Fibroblast of gingiva (primary cell): ENCODE data around the gene PAWR.
A peak's percentile ranks its signal among the peaks of the same experiment; 100 is the strongest.
"Not testable (repeated sequence)": the region's sequence is repeated elsewhere in the genome, so short reads cannot be mapped to it uniquely, and the experiment has no call there.

ENCODE experiments used
- DNase-seq: peaks from one replicate; pipeline ENCODE4 v3.0.0-alpha.2; 2011; ENCODE audit warnings: low read depth

Gene PAWR

DNA sequence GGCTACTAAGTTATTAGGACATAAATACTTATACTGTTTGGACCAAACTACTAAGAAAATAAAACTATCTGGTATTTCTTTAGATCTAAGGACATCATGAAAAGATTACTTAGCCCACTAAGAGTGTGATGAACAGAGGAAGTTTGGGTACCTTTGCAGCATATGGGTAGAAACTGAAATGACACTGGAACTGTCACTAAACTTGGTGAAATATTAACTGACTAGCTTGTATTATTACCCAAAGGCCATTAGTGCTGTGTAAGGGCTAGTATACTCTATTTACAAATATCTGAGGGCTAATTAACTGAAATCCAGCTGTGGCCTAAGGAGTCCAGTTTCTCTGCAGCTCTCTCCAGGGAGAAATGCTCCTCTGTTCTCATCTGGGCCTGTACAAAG lies 45.5 kb downstream of the PAWR start:
- no peak for DNase-seq

DNA sequence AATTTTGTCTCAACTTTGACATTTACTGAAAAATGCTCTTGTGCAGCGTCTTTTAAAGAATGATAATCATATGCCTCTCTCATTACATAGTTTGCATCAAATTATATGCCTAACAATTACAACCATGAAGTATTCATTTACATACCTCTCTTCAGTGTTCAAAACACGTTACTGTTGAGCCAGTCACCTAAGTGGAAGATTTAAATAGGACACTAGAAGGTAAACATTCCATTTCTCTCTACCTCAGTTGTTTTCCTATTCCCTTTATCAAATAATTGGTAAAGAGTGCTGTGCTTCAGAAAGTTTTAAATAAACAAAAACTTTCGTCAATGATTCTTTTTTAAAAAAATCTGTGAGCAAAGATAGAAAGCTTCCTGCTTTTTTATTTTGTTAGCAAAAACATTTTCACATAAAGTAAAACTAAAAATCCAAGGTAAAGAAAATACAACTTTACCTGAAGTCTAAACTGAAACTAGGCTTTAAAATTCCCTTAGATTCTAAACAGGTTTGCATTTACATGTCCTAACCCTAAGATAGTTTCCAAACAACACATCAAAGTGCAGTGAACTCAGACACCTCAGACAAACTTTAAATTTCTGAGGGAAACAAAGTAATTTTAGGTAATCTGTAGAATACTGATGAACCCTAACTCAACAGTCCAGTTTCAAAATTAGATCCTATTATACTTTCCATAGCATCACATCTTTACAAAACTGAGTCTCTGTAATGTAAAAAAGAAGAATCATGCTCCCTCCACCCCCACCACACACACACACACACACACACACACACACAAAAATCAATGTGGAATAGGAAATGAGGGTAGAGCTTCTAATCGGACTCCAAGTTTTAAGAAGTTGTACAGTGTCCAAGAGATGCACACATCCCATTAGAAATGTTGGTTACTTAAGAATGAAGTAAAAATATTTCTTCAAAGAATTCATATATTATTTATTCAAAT lies 46.2 kb downstream of the PAWR start:
- DNase-seq: no peak

DNA sequence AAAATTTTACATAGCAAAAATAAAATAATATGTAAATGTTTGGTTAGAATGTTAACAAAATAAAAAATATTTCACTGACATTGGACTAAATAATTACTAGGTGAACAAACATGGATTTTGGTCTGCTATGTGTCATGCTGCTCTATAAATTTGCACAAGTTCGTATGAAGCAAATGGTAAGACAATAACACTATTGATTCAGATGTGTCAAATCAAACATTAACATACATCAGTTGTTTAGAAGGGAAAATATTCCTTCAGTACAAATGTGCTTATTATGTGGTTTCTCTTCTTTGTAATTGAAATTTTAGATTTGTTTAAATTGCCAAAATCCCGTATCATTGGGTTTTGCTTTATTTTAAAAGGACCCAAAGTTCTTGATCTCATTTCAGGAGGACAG lies 46.9 kb downstream of the PAWR start:
- no peak for DNase-seq

- no peak for DNase-seq
Measured at GRCh38 chr12:79638490-79638889, 52.3 kb downstream of the PAWR start.

DNA sequence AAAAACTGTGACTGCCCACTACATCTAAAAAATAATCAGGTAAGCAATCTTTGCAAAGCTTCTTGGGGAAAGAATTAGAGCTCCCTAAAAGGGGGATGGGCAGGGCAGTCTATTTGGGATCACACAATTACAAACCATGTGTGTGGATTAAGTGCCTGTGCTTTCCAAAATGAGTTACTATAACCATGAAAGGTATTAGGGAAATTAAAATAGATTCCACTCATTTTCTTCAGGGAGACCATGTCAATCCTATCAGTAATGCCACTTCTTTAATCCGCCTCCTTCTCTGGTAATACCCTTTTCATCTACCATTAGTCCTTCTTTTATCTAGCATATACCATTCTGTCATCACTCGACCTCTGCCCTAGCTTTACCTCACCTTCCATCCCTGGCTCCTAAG lies 53.7 kb downstream of the PAWR start:
- no peak for DNase-seq

GRCh38 chr12:79635676-79636075 lies 55.1 kb downstream of the PAWR start:
- DNase-seq: peak; percentile 82

DNA sequence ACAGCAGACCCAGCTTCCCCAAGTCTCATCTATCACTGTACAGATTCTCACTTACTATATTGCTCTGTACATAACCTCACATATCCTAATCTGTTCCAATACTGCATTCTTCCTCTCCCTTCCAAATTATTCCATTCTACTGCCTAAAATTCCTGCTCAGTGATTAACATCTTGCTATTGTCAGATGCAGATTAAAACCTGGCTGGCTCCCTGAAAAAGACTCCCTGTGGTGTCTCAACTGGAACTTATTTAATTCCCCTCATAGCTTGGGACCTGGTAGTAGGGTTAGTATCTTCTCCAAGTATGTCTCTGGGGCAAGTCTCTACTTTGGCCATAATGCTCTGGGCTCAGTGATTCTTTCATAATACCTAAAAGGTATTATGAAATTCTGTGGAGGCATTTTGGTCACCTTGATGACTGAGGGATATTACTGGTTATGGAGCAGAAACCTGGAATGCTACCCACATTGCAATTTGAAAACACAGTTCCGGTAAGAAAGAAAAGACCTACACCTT lies 55.8 kb downstream of the PAWR start:
- DNase-seq: peak; percentile 65

- DNase-seq: no peak
Measured at GRCh38 chr12:79629561-79629960, 61.2 kb downstream of the PAWR start.

- DNase-seq: not testable (repeated sequence)
Measured at GRCh38 chr12:79626735-79627134, 64.0 kb downstream of the PAWR start.

- peak; percentile 17 for DNase-seq
Measured at GRCh38 chr12:79624378-79624777, 66.4 kb downstream of the PAWR start.

DNA sequence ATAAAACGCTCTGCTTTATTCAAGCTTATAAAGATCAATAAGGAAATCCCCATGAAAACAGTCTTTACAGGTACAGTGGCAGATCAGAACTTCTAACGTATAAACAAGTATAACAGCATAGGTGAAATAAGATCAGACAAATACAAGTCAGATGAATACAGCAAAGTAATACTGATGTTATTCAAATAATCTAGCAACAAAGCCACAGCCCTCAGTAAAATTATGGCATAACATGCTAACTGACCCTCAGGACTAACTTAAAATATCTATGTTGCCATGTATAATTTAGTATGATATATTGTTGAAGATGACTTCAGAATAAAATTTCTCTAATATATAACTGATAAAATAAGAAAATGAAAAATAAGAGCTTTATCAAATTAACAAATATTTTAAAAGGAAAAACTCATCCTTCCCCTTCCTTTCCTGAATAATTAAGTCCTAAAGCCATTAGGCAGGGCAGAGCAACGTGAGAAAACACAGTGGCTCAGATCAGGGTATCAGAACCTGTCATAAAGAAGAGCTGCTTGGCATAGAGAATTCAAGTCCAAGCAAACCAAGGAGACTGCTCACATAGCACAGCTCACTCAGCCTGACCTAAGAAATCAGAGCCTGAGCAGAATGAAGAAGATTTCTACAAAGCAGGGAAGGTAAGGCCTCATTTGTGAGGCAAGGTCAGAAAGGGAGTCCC lies 70.7 kb downstream of the PAWR start:
- DNase-seq: no peak

GRCh38 chr12:79618848-79619404 lies 71.8 kb downstream of the PAWR start:
- DNase-seq: no peak

DNA sequence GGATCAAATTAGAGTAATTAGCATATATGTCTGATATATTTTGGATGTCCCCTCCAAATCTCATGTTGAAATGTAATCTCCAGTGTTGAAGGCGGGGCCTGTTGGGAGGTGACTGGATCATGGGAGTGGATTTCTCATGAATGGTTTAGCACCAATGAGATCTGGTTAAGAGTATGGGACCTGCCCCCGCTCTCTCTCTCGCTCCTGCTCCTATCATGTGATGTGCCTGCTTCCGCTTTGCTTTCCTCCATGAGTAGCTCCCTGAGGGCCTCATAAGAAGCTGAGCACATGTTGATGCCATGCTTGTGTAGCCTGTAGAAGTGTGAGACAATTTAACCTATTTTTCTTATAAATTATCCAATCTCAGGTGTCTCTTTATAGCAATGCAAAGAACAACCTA lies 73.1 kb downstream of the PAWR start:
- DNase-seq: no peak

GRCh38 chr12:79615596-79616560 lies 74.9 kb downstream of the PAWR start:
- peak; percentile 16 for DNase-seq

- DNase-seq: no peak
Measured at GRCh38 chr12:79614730-79615129, 76.0 kb downstream of the PAWR start.

GRCh38 chr12:79601908-79602307 lies 88.9 kb downstream of the PAWR start:
- DNase-seq: no peak

- no peak for DNase-seq
Measured at GRCh38 chr12:79597910-79598309, 92.9 kb downstream of the PAWR start.

DNA sequence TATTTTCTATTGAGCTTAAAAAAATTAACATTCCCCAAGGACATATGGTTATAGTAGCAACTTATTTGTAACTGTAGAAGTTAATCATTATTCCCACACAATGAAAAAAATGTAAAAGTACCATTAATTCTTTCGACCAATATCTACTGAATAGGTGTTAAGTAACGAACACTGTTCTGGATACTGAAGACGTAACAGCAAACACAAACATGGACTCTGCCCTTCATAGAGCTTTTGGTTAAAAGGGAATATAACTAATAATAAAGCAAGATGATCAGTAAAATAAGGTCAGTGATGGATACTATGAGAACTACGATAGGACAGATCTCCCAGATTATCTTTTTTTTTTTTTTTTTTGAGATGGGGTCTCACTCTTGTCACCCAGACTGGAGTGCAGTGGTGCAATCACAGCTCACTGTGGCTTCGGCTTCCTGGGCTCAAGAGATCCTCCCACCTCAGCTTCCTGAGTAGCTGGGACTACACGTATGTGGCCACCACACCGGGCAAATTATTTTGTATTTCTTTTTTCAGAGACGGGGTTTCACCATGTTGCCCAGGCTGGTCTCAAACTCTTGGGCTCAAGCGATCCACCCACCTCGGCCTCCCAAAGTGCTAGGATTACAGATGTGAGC lies 93.9 kb downstream of the PAWR start:
- no peak for DNase-seq

DNA sequence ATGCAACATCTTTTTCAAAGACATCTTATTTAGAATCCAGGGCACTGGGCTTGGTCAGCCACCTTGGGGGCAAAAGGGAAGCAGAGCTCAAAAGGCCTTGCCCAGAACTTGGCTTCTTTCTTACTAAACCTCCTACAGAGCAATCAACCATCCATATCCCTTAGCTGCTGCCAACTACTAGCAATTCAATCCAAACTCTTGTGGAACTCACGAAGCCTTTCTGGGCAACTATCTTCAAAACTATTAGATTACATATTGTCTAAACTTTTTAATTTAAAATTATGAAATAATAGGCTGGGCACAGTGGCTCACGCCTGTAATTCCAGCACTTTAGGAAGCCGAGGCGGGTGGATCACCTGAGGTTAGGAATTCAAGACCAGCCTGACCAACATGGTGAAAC lies 95.5 kb downstream of the PAWR start:
- DNase-seq: peak; percentile 74

DNA sequence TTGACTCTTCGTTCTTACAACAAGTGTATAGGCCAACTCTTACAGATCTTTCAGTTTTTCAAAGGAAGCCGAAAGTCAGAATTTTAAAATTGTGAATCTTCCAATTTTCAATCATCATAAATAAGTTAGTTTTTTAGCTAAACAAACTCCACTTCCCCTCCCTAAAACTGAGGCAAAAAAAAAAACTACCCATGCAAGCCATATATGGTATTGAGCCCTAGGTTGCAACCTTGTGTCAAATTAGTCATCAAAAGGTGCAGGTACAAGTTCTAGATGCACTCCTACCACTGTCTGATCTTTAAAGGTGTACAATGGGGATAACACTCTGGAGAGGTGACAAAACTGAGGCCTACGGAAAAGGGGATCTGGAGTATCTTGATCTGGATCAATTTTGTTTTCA lies 97.9 kb downstream of the PAWR start:
- no peak for DNase-seq

- DNase-seq: no peak
Measured at GRCh38 chr12:79591988-79592387, 98.8 kb downstream of the PAWR start.
